ENCODE results near the gene GREB1.

- no peak for TF ChIP-seq SUZ12 (IDR thresholded peaks at IDR 0.05)
- TF ChIP-seq SP1 (IDR thresholded peaks at IDR 0.05) = no peak
- no peak for TF ChIP-seq BHLHE40 (IDR thresholded peaks at IDR 0.05; ENCODE audit: borderline replicate concordance)
- no peak for TF ChIP-seq ELF4 (IDR thresholded peaks at IDR 0.05)
- no peak for TF ChIP-seq CTBP1 (IDR thresholded peaks at IDR 0.05; ENCODE audit: borderline replicate concordance)
These were observed 152.1 kb downstream of the GREB1 start for GRCh38 chr2:11685906-11686470.

All from HEK293T (cell line).